SIG-M5 (cell line): Measurements from ENCODE around the gene NBPF6.
"Not testable (repeated sequence)": the region's sequence is repeated elsewhere in the genome, so short reads cannot be mapped to it uniquely, and the experiment has no call there.

Source experiments
- DNase-seq: peaks from one replicate; lab custom pipeline; 2025; lab: John Stamatoyannopoulos, UW

The NBPF6 gene

DNA sequence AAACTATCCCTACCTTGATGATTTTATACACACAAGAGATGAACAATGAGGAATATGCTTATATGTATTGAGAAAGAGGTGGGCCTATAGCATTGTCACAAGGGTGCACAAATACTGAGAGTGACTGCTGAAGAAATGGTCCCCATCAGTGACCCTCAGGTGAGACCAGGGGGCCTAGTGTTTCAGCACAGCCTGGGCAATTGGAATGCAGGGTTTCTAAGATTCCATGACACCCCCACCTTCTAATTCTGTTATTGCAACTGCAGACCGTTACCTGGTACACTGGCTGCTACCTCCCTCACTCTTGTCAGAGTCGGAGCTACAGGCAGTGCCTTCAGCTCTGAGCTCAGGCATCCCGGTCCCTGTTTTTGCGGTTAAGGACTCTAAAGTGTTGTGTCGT, at the start of gene NBPF6:
Gene NBPF6 (plus strand): TSS at position 301 of the 400 bp plus-strand sequence. CDS start 259 bp downstream, outside the sequence.
- DNase-seq, result not testable (repeated sequence)

GRCh38 chr1:108411098-108411833, 38.9 kb upstream of the NBPF6 start:
- not testable (repeated sequence) for DNase-seq

DNA sequence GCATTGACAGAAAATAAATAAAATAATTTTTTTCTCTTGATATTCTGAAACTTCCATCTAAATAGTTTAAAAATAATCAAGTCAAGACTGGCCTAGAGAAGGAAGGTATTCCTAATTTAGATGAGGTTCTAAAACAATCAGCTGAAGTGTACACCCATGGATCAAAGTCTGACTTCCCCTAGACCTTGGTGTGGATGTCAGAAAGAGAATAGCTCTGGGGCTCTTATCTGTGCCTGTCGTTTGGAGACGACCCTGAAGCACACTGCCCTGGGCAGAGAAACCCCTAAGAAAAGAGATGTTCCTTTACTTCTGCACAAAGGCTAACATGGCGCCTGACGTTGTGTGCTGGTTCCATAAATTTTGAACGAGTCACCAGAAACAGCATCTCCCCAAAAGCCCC, 30.0 kb upstream of the NBPF6 start:
- DNase-seq, result not testable (repeated sequence)

GRCh38 chr1:108421061-108421916, 28.9 kb upstream of the NBPF6 start:
- not testable (repeated sequence) for DNase-seq

- not testable (repeated sequence) for DNase-seq
These were observed 23.3 kb upstream of the NBPF6 start for GRCh38 chr1:108426877-108427276.

- not testable (repeated sequence) for DNase-seq
These were observed 18.1 kb upstream of the NBPF6 start for GRCh38 chr1:108432002-108432401.

DNA sequence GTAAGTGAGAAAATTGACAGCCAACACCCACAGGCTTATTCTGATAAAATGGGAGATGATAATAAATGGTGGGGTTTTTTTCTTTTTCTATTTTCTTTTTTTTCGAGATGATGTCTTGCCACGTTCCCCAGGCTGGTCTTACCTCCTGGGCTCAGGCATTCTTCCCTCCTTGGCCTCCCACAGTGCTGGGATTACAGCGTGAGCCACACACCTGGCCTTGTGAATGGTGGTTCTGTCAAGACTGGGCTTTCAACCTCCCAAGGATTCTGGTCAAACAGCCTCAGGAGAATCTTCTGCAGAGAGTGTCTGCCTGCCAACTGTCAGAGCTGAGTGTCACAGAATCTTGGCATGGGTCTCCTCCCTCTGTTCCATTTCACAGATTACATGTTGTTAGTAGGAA, 16.7 kb upstream of the NBPF6 start:
- DNase-seq, result not testable (repeated sequence)

DNA sequence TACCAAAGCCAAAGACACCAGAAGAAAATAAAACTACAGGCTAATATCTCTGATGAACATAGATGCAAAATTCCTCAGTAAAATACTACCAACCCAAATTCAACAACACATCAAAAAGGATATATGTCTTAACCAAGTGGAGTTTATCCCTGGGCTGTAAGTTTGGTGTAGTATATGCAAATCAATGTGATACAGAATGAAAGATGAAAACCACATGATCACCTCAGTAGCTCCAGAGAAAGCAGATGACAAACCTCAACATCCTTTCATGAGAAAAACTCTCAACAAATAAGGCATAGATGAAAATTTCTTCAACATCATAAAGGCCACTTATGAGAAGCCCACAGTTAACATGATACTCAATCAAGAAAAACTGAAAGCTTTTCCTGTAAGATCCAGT, 11.6 kb upstream of the NBPF6 start:
- not testable (repeated sequence) for DNase-seq

GRCh38 chr1:108454521-108454920, 4.4 kb downstream of the NBPF6 start:
- DNase-seq, result not testable (repeated sequence)

GRCh38 chr1:108458661-108459060, 8.5 kb downstream of the NBPF6 start:
- DNase-seq, result not testable (repeated sequence)

DNA sequence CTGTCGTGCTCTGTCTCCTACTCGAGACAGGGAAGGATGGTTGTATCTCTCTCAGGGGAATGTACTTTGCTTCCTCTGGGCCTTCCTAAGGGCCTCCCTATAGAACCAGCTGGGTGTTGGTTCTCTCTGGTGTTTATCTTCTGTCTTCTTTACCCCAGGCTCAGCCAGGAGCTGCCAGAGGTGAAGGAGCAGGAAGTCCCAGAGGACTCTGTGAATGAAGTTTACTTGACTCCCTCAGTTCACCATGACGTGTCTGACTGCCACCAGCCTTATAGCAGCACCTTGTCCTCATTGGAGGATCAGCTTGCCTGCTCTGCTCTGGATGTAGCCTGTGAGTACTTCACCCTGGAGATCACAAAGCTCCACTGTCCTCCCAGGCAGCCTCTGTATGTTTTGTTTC, 11.6 kb downstream of the NBPF6 start:
- DNase-seq, result not testable (repeated sequence)

GRCh38 chr1:108463962-108464361, 13.8 kb downstream of the NBPF6 start:
- not testable (repeated sequence) for DNase-seq

- DNase-seq, result not testable (repeated sequence)
These were observed 16.0 kb downstream of the NBPF6 start for GRCh38 chr1:108466166-108466565.

DNA sequence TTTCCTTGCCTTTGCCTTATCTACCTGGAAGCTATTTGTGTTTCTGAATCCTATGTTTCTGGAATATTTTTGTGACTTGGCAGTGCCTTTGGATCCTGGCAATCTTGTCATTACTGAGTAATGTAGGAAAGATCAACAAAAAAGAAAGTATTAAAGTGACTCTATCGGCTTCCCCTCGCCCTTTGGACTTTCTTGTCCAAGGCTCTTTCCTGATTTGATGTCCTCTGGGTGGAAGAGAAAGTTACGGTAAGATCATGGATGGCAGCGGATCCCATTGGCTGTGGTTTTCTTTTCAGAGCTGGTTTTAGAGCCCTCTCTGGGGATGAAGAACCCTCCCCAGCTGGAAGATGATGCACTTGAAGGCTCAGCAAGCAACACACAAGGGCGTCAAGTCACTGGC, 17.0 kb downstream of the NBPF6 start:
- not testable (repeated sequence) for DNase-seq

- DNase-seq, result not testable (repeated sequence)
These were observed 20.6 kb downstream of the NBPF6 start for GRCh38 chr1:108470750-108471149.

GRCh38 chr1:108474516-108474915, 24.4 kb downstream of the NBPF6 start:
- DNase-seq, result not testable (repeated sequence)

- no peak for DNase-seq
These were observed 28.4 kb downstream of the NBPF6 start for GRCh38 chr1:108478429-108479015.

DNA sequence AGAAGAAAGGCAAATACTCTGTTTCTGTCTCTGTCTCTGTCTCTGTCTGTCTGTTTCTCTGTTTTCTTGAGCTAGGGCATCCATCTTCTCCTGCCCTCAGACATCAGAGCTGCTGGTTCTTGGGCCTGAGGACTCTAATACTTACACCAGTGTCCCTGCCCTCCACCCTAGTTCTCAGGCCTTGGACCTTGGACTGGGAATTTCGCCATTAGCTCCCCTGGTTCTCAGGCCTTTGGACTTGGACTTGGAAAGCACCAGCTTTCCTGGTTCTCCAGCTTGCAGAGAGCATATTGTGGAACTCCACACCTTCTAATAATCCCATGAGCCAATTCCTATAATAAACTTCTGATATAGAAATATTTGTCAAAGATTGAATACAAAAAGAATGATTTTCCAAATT, 32.6 kb downstream of the NBPF6 start:
- DNase-seq, result no peak

DNA sequence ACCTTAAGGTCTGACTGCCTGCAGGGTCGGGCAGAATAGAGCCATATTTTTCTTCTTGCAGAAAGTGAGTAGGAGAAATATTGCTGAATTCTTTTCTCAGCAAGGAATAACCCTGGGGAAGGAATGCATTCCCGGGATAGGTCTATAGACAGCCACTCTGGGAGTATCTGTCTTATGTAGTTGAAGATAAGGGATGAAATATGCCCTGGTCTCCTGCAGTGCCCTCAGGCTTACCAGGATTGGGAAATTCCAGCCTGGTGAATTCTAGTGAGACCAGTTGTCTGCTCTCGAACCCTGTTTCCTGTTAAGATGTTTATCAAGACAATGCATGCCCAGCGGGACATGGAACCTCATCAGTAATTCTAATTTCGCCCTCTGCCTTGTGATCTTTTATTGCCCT, 35.8 kb downstream of the NBPF6 start:
- not testable (repeated sequence) for DNase-seq

DNA sequence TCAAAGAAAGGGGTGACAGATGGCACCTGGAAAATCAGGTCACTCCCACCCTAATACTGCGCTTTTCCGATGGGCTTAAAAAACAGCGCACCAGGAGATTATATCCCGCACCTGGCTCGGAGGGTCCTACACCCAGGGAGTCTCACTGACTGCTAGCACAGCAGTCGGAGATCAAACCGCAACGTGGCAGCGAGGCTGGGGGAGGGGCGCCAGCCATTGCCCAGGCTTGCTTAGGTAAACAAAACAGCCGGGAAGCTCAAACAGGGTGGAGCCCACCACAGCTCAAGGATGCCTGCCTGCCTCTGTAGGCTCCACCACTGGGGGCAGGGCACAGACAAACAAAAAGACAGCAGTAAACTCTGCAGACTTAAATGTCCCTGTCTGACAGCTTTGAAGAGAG, 36.6 kb downstream of the NBPF6 start:
- DNase-seq, result not testable (repeated sequence)

DNA sequence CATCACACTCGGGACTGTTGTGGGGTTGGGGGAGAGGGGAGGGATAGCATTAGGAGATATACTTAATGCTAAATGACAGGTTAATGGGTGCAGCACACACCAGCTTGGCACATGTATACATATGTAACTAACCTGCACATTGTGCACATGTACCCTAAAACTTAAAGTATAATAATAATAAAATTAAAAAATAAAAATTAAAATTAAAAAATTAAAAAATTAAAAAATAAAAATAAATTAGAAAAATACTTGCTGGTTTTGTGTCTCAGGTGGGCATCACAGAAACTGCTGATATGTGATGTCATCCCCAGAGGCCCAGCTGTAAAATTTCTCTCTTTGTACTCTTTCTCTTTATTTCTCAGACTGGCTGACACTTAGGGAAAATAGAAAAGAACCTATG, 44.9 kb downstream of the NBPF6 start:
- not testable (repeated sequence) for DNase-seq

DNA sequence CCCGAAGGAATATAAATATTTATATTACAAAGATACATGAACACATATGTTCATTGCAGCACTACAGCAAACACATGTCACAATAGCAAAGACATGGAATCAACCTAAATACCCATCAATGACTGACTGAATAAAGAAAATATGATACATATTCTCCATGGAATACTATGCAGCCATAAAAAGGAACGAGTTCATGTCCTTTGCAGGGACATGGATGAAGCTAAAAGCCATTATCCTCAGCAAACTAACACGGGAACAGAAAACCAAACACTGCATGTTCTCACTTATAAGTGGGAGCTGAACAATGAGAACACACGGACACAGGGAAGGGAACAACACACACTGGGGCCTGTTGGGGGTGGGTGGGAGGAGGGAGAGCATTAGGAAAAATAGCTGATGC, 46.7 kb downstream of the NBPF6 start:
- not testable (repeated sequence) for DNase-seq
